DND-41 (cell line): ENCODE results near the gene PLXNC1.

Experiments
- ATAC-seq: fragments of 200-7000 bp; cut with Tn5 transposase; 3 replicates; pipeline ENCODE4 v1.9.1; 2021; ENCODE audit warnings: low read depth; ENCODE audit not compliant: insufficient read depth
- DNase-seq: peaks from one replicate; pipeline ENCODE4 v3.0.0-alpha.2; 2020
- H2AFZ ChIP-seq: 2 replicates; pipeline ENCODE4 v1.6.0; 2012; ENCODE audit warnings: low read depth, low read length
- H3K27ac ChIP-seq: 2 replicates; pipeline ENCODE4 v1.5.1; 2012; ENCODE audit warnings: low read length, inconsistent platforms
- H3K27me3 ChIP-seq: fragments of 200-600 bp; sonication (generic); 2 replicates; pipeline ENCODE4 v1.6.0; 2012; ENCODE audit warnings: low read length, mild to moderate bottlenecking, inconsistent platforms; ENCODE audit not compliant: insufficient read depth, poor library complexity
- H3K36me3 ChIP-seq: 2 replicates; pipeline ENCODE4 v1.5.1; 2012; ENCODE audit warnings: low read length, inconsistent platforms; ENCODE audit not compliant: insufficient read depth
- H3K4me1 ChIP-seq: 2 replicates; pipeline ENCODE4 v1.5.1; 2012; ENCODE audit warnings: mild to moderate bottlenecking, low read length; ENCODE audit not compliant: insufficient read depth
- H3K4me2 ChIP-seq: 2 replicates; pipeline ENCODE4 v1.6.0; 2012; ENCODE audit warnings: mild to moderate bottlenecking, moderate library complexity, low read length, inconsistent platforms; ENCODE audit not compliant: insufficient read depth
- H3K4me3 ChIP-seq, 2 experiments: fragments of 200-600 bp in 1 of 2; shearing (Covaris generic) in 1 of 2; 2 replicates each; pipeline ENCODE4 v1.5.1; 2012 to 2016; ENCODE audit warnings: inconsistent platforms in 2 of 2, low read length in 2 of 2, mild to moderate bottlenecking in 2 of 2, low read depth in 1 of 2, moderate library complexity in 1 of 2
- H3K79me2 ChIP-seq: 2 replicates; pipeline ENCODE4 v1.6.0; 2012; ENCODE audit warnings: low read length, inconsistent platforms; ENCODE audit not compliant: insufficient read depth
- H3K9ac ChIP-seq: 2 replicates; pipeline ENCODE4 v1.6.0; 2012; ENCODE audit warnings: low read depth, mild to moderate bottlenecking, inconsistent platforms, low read length, moderate library complexity
- H3K9me3 ChIP-seq: 2 replicates; pipeline ENCODE4 v1.5.1; 2012; ENCODE audit warnings: low read length, moderate library complexity, mild to moderate bottlenecking, inconsistent platforms; ENCODE audit not compliant: insufficient read depth, severe bottlenecking
- H4K20me1 ChIP-seq: 2 replicates; pipeline ENCODE4 v1.6.0; 2012; ENCODE audit warnings: low read length; ENCODE audit not compliant: insufficient read depth
- CTCF ChIP-seq: IDR thresholded peaks from 2 replicates; pipeline ENCODE4 v1.5.1; 2012; ENCODE audit warnings: borderline replicate concordance, low read length, moderate library complexity, mild to moderate bottlenecking; ENCODE audit not compliant: poor library complexity, severe bottlenecking; ENCODE audit errors: extremely low read depth
- EZH2 ChIP-seq: IDR thresholded peaks from 3 replicates; pipeline ENCODE4 v1.6.1; 2012; ENCODE audit warnings: borderline replicate concordance, low read depth, mild to moderate bottlenecking, moderate library complexity, low read length, inconsistent platforms; ENCODE audit not compliant: severe bottlenecking

PLXNC1 gene

GRCh38 chr12:94260717-94261116 lies 112.3 kb downstream of the PLXNC1 start:
- Histone ChIP-seq H3K9me3 (no peaks in the 10 kb centered on the region), H3K27me3 (no peaks in the 10 kb centered on the region), H3K4me1 (peaks cover 28% of the 10 kb centered on the region), H3K79me2 (no peaks in the 10 kb centered on the region), H3K4me2 (no peak overlapping the region), H2AFZ (no peak overlapping the region), H3K36me3 (no peaks in the 10 kb centered on the region), H3K27ac (no peak overlapping the region), H3K4me3 (no peak overlapping the region), H4K20me1 (no peaks in the 10 kb centered on the region), H3K9ac (no peak overlapping the region)
- ATAC-seq: no peak
- no peak for TF ChIP-seq EZH2
- no peak for TF ChIP-seq CTCF
- DNase-seq: no peak

- Histone ChIP-seq H3K27me3 (no peaks in the 10 kb centered on the region), H3K79me2 (no peaks in the 10 kb centered on the region), H3K4me3 (no peak overlapping the region), H3K4me2 (no peak overlapping the region), H4K20me1 (no peaks in the 10 kb centered on the region), H2AFZ (no peak overlapping the region), H3K27ac (no peak overlapping the region), H3K9ac (no peak overlapping the region), H3K36me3 (no peaks in the 10 kb centered on the region), H3K9me3 (no peaks in the 10 kb centered on the region), H3K4me1 (peaks cover 28% of the 10 kb centered on the region)
- TF ChIP-seq CTCF: no peak
- ATAC-seq (no peak), DNase-seq (no peak)
These were observed 112.7 kb downstream of the PLXNC1 start for GRCh38 chr12:94261119-94261518.

- peak overlapping the region; percentile 97 for H2AFZ ChIP-seq
- H3K4me1 ChIP-seq: peaks cover 28% of the 10 kb centered on the region
- H4K20me1 ChIP-seq: no peaks in the 10 kb centered on the region
- H3K79me2 ChIP-seq: no peaks in the 10 kb centered on the region
- peak overlapping the region; percentile 86 for H3K4me2 ChIP-seq
- peak overlapping the region in 1 of 2 experiments; percentile 81; a peak in 3 of 4 replicates for H3K4me3 ChIP-seq
- ATAC-seq: no peak
- DNase-seq: no peak
- H3K9ac ChIP-seq: peak overlapping the region; percentile 62
- no peaks in the 10 kb centered on the region for H3K9me3 ChIP-seq
- H3K36me3 ChIP-seq: no peaks in the 10 kb centered on the region
- H3K27ac ChIP-seq: peak overlapping the region; percentile 93
- TF ChIP-seq EZH2 (no peak), CTCF (no peak)
- no peaks in the 10 kb centered on the region for H3K27me3 ChIP-seq
These were observed 113.4 kb downstream of the PLXNC1 start for GRCh38 chr12:94261786-94262185.

GRCh38 chr12:94262228-94263010 lies 114.0 kb downstream of the PLXNC1 start:
- no peaks in the 10 kb centered on the region for H3K27me3 ChIP-seq
- H3K4me2 ChIP-seq: peak overlapping the region; percentile 86
- H3K79me2 ChIP-seq: no peaks in the 10 kb centered on the region
- DNase-seq (peak; percentile 89), ATAC-seq (peak; percentile 90)
- H3K9ac ChIP-seq: peak overlapping the region; percentile 62
- H3K4me1 ChIP-seq: peaks cover 28% of the 10 kb centered on the region
- peak overlapping the region; percentile 93 for H3K27ac ChIP-seq
- TF ChIP-seq EZH2 (no peak), CTCF (no peak)
- no peaks in the 10 kb centered on the region for H3K36me3 ChIP-seq
- peak overlapping the region; percentile 97 for H2AFZ ChIP-seq
- H3K4me3 ChIP-seq: peak overlapping the region; percentile 48 to 81; a peak in 3 of 4 replicates
- no peaks in the 10 kb centered on the region for H3K9me3 ChIP-seq
- no peaks in the 10 kb centered on the region for H4K20me1 ChIP-seq
